Stimulated activated memory B cell treated with anti-CD40 and anti-IgM and Interleukin-4, amounts not matched to agents 10 μg/mL and 1 μg/mL and 100 μg/mL, for 72 hours (primary cell): ENCODE data around the gene SLC22A9.
"Not testable (repeated sequence)": the region's sequence is repeated elsewhere in the genome, so short reads cannot be mapped to it uniquely, and the experiment has no call there.

Source experiments
- ATAC-seq: fragments of 150-1000 bp; cut with Tn5 transposase; 2 replicates; pipeline ENCODE4 v1.10.0; 2021
- H3K27ac Mint-ChIP-seq: one replicate; pipeline ENCODE4 v1.8.0; 2022; ENCODE audit warnings: mild to moderate bottlenecking, mixed read lengths
- H3K27me3 Mint-ChIP-seq: one replicate; pipeline ENCODE4 v1.8.0; 2022; ENCODE audit warnings: mixed read lengths
- H3K36me3 Mint-ChIP-seq: one replicate; pipeline ENCODE4 v1.8.0; 2022; ENCODE audit warnings: mixed read lengths
- H3K4me1 Mint-ChIP-seq: one replicate; pipeline ENCODE4 v1.8.0; 2022; ENCODE audit warnings: mixed read lengths
- H3K4me3 Mint-ChIP-seq: one replicate; pipeline ENCODE4 v1.8.0; 2022; ENCODE audit warnings: mild to moderate bottlenecking, moderate library complexity, mixed read lengths
- H3K9me3 Mint-ChIP-seq: one replicate; pipeline ENCODE4 v1.8.0; 2022; ENCODE audit warnings: mixed read lengths

The SLC22A9 gene

GRCh38 chr11:63417174-63417852 lies 47.7 kb downstream of the SLC22A9 start:
- peak; percentile 47 for ATAC-seq
- H3K27ac Mint-ChIP-seq = no peak overlapping the region
- peaks cover 37% of the 10 kb centered on the region for H3K27me3 Mint-ChIP-seq
- H3K9me3 Mint-ChIP-seq = peaks cover 5% of the 10 kb centered on the region
- H3K36me3 Mint-ChIP-seq = no peaks in the 10 kb centered on the region
- no peaks in the 10 kb centered on the region for H3K4me1 Mint-ChIP-seq
- no peak overlapping the region for H3K4me3 Mint-ChIP-seq

GRCh38 chr11:63427971-63428508 lies 58.5 kb downstream of the SLC22A9 start:
- Mint-ChIP-seq H3K27me3 (peaks cover 49% of the 10 kb centered on the region), H3K4me3 (no peak overlapping the region), H3K4me1 (no peaks in the 10 kb centered on the region), H3K27ac (no peak overlapping the region), H3K36me3 (no peaks in the 10 kb centered on the region), H3K9me3 (peaks cover under 1% of the 10 kb centered on the region)
- ATAC-seq = no peak

GRCh38 chr11:63430731-63431130 lies 61.1 kb downstream of the SLC22A9 start:
- not testable (repeated sequence) for H3K27ac Mint-ChIP-seq, ATAC-seq, H3K9me3 Mint-ChIP-seq, H3K4me3 Mint-ChIP-seq, H3K4me1 Mint-ChIP-seq, H3K36me3 Mint-ChIP-seq
- peaks cover 73% of the 10 kb centered on the region for H3K27me3 Mint-ChIP-seq

- not testable (repeated sequence) for H3K27ac Mint-ChIP-seq, H3K9me3 Mint-ChIP-seq, H3K4me3 Mint-ChIP-seq, ATAC-seq, H3K36me3 Mint-ChIP-seq, H3K4me1 Mint-ChIP-seq
- H3K27me3 Mint-ChIP-seq = peaks cover 51% of the 10 kb centered on the region
Observed at GRCh38 chr11:63435351-63435750, 65.8 kb downstream of the SLC22A9 start.

DNA sequence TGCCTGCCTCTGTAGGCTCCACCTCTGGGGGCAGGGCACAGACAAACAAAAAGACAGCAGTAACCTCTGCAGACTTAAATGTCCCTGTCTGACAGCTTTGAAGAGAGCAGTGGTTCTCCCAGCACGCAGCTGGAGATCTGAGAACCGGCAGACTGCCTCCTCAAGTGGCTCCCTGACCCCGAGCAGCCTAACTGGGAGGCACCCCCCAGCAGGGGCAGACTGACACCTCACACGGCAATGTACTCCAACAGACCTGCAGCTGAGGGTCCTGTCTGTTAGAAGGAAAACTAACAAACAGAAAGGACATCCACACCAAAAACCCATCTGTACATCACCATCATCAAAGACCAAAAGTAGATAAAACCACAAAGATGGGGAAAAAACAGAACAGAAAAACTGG lies 66.2 kb downstream of the SLC22A9 start:
- not testable (repeated sequence) for H3K27ac Mint-ChIP-seq, H3K4me1 Mint-ChIP-seq, H3K36me3 Mint-ChIP-seq, H3K9me3 Mint-ChIP-seq, H3K4me3 Mint-ChIP-seq, ATAC-seq
- H3K27me3 Mint-ChIP-seq = peaks cover 46% of the 10 kb centered on the region

DNA sequence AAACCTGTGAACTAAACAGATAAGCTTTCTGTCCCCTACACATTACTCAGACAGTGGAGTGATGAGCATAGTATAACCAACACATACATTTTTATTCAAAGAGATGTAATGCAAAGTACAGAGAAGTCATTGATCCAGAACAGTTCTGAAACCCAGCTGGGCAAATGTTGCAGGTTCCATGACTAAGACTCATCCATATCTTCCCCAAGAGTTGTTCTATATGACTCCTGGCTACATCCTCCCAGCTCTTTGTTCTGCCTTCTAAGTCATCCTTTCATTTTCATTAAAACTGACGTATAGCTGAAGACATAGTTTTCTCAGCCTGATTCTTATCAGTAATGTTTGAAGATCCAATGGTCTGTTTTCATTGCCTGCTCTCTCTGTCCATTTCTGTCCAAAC lies 74.1 kb downstream of the SLC22A9 start:
- H3K4me3 Mint-ChIP-seq = no peak overlapping the region
- H3K36me3 Mint-ChIP-seq = no peaks in the 10 kb centered on the region
- peaks cover 7% of the 10 kb centered on the region for H3K4me1 Mint-ChIP-seq
- H3K27ac Mint-ChIP-seq = no peak overlapping the region
- ATAC-seq = no peak
- H3K9me3 Mint-ChIP-seq = no peaks in the 10 kb centered on the region
- peaks cover 12% of the 10 kb centered on the region for H3K27me3 Mint-ChIP-seq

GRCh38 chr11:63444160-63444559 lies 74.6 kb downstream of the SLC22A9 start:
- no peaks in the 10 kb centered on the region for H3K9me3 Mint-ChIP-seq
- H3K27ac Mint-ChIP-seq = no peak overlapping the region
- H3K27me3 Mint-ChIP-seq = peaks cover 12% of the 10 kb centered on the region
- no peaks in the 10 kb centered on the region for H3K36me3 Mint-ChIP-seq
- peaks cover 7% of the 10 kb centered on the region for H3K4me1 Mint-ChIP-seq
- no peak for ATAC-seq
- no peak overlapping the region for H3K4me3 Mint-ChIP-seq

- H3K4me3 Mint-ChIP-seq = no peak overlapping the region
- no peaks in the 10 kb centered on the region for H3K36me3 Mint-ChIP-seq
- H3K27me3 Mint-ChIP-seq = peaks cover 12% of the 10 kb centered on the region
- H3K27ac Mint-ChIP-seq = no peak overlapping the region
- peaks cover 7% of the 10 kb centered on the region for H3K4me1 Mint-ChIP-seq
- no peak for ATAC-seq
- no peaks in the 10 kb centered on the region for H3K9me3 Mint-ChIP-seq
Observed at GRCh38 chr11:63445118-63445517, 75.5 kb downstream of the SLC22A9 start.

GRCh38 chr11:63445720-63446119 lies 76.1 kb downstream of the SLC22A9 start:
- Mint-ChIP-seq H3K27me3 (peaks cover 12% of the 10 kb centered on the region), H3K27ac (no peak overlapping the region), H3K9me3 (no peaks in the 10 kb centered on the region), H3K4me1 (peaks cover 7% of the 10 kb centered on the region), H3K4me3 (no peak overlapping the region), H3K36me3 (no peaks in the 10 kb centered on the region)
- no peak for ATAC-seq

- Mint-ChIP-seq H3K4me1 (peaks cover 14% of the 10 kb centered on the region), H3K36me3 (no peaks in the 10 kb centered on the region), H3K9me3 (no peaks in the 10 kb centered on the region), H3K27ac (no peak overlapping the region), H3K27me3 (peaks cover 22% of the 10 kb centered on the region), H3K4me3 (no peak overlapping the region)
- no peak for ATAC-seq
Observed at GRCh38 chr11:63448646-63449045, 79.1 kb downstream of the SLC22A9 start.

- peaks cover 28% of the 10 kb centered on the region for H3K27me3 Mint-ChIP-seq
- no peak overlapping the region for H3K27ac Mint-ChIP-seq
- ATAC-seq = no peak
- H3K9me3 Mint-ChIP-seq = no peaks in the 10 kb centered on the region
- no peak overlapping the region for H3K4me3 Mint-ChIP-seq
- no peaks in the 10 kb centered on the region for H3K36me3 Mint-ChIP-seq
- H3K4me1 Mint-ChIP-seq = no peaks in the 10 kb centered on the region
Observed at GRCh38 chr11:63459586-63459985, 90.0 kb downstream of the SLC22A9 start.
